OCI-LY3 (cell line): ENCODE data around the gene JPT2.

Experiments
- CTCF ChIP-seq: fragments of 200-600, 300-600 bp; sonication (generic); IDR thresholded peaks from 2 replicates; pipeline ENCODE4 v1.5.1; 2014; ENCODE audit warnings: antibody characterized with exemption, low read length, low read depth
- EZH2phosphoT487 ChIP-seq: fragments of 200-600 bp; shearing (Covaris generic); IDR thresholded peaks from 2 replicates; pipeline ENCODE4 v1.6.1; 2018; ENCODE audit warnings: antibody characterized with exemption, mixed run types, low read depth

- TF ChIP-seq CTCF (no peak), EZH2phosphoT487 (no peak)
Observed at GRCh38 chr16:1743376-1744337, 65.6 kb downstream of the JPT2 start.
